ENCODE results near the gene INAVA.
"Not testable (repeated sequence)": the region's sequence is repeated elsewhere in the genome, so short reads cannot be mapped to it uniquely, and the experiment has no call there.

The INAVA gene

GRCh38 chr1:200899954-200900867 is 5.5 kb downstream of the INAVA start:
- DNase-seq = no peak

DNA sequence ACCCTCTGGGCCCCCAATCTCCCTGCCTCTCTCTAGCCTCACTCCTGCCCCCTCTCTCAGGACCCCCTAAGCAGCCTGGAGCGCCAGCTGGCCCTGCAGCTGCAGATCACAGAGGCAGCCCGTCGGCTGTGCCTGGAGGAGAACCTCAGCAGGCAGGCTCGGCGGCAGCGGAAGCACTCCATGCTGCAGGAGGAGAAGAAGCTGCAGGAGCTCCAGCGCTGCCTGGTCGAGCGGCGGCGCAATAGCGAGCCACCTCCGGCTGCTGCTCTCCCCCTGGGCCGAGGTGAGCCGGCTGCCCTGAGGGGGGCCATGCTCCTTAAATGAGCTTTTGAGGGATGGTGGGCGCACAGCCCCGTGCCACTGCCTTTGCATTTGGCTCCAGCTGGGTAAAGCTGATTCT is 6.2 kb downstream of the INAVA start:
- DNase-seq = no peak

GRCh38 chr1:200901350-200901749 is 6.7 kb downstream of the INAVA start:
- no peak for DNase-seq

DNA sequence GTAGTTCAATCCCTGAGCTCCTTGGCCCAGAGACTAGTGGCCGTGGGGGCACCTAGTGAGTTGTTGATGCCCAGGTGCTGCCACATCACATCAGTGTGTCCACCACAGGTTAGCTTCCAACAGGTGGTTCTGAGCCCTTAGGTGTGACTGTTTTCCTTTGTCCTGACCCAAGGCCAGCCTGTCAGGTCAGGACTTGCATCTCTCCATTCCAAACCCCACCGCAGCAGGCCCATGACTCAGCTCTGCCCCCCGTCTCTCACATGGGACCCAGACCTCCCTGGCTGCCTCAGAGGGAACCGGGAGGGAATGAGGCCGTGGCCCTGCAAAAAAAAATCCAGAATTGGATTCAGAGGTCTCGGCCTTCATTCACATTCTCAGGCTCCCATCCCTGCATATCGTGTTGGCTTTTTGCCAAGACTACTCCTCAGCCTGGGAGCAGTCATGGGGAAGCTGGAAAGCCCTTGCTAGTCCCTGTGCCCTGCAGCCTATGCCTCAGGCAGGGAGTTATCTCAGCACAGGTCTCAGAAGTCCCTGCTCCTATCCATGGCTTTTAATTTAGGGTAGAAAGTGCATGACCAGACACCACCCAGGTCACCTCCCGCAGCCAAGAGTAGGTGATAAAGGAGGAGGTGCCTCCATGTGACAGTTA is 7.2 kb downstream of the INAVA start:
- no peak for DNase-seq

- no peak for DNase-seq
Measured at GRCh38 chr1:200903793-200904192, 9.1 kb downstream of the INAVA start.

DNA sequence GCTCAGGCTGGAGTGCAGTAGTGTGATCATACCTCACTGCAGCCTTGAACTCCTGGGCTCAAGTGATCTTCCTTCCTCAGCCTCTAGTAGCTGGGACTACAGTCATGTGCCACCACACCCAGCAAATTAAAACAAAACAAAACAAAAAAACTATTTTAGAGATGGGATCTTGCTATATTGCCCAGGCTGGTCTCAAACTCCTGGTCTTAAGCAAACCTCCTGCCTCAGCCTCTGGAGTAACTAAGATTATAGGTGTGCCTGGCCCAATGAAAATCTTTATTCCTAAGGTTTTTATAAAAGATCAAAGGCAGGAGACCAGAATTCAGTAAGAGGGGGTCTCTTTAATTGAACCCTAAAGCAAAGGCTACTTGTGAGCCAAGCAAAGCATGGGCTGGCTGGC is 10.1 kb downstream of the INAVA start:
- no peak for DNase-seq

DNA sequence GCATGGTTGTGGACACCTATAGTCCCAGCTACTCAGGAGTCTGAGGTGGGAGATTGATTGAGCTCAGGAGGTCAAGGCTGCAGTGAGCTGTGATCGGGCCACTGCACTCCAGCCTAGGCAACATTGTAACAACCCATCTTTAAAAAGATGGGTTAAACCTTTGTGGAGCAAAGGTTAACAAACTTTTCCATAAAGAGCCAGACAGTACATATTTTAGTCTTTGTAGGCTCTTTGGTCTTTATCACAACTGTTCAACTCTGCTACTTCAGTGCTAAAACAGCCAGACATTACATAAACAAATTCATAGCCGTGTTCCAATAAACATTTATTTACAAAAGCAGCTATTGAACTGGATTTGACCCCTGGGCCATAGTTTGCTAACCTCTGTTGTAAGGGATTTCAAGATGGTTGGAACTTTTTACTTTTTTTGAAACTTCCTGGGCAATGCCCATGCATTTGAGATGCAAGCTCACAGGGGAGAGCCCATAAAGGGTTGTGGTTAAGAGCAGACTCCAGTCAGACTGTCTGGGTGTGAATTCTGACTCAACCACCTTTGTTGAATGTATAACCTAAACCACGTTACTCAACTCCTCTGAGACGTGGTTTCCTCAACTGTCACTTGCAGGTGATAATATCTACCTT is 10.8 kb downstream of the INAVA start:
- DNase-seq = peak; percentile 60

DNA sequence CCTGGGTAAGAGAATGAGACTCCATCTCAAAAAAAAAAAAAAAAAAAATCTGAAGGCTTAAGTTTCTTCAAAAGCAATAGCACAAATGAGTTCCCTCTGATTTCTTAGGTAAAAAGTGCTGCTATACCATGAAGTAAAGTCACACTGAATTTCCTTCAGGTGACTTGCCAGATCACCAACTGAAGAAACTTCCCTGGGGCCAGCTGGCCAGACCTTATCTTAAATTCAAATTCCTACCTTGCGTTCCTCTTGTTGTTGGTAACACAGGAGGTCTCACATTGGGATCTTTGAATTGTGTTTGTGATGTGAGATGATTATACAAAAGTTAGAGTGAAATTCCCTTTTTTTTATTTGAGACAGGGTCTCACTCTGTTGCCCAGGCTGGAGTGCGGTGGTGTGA is 11.8 kb downstream of the INAVA start:
- no peak for DNase-seq

- DNase-seq = peak; percentile 50
Measured at GRCh38 chr1:200907611-200908097, 13.0 kb downstream of the INAVA start.

DNA sequence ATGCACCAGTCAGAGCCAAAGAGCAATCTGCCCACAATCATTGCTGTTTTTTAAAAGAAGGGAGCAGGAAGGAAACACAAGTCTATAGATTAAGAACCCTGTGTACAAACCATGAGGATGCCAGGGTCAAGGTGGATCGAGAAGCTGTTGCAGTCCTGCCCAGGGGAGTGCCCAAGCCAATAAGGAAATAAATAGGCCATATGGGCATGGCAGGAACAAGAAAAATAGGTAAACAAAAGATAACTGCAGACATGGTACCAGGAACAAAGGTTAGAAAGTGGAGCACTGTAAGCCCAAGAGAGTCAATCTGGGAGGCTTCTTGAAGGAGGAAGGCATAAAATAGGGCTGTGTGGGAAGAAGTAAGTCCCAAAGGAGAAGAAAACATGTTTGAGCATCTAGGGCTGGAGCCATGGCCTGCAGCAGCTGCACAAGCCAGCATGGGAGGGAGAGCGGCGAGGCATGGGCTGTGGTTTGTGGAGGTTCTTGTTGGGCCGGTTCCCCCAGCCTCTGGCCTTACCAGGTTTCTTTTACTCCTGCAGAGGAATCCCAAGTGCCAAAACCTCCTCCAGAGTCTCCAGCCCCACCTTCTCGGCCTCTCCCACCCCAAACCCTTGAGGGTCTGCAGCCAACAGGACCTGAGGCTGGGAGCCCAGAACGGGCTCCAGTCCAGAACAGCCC is 13.6 kb downstream of the INAVA start:
- no peak for DNase-seq

DNA sequence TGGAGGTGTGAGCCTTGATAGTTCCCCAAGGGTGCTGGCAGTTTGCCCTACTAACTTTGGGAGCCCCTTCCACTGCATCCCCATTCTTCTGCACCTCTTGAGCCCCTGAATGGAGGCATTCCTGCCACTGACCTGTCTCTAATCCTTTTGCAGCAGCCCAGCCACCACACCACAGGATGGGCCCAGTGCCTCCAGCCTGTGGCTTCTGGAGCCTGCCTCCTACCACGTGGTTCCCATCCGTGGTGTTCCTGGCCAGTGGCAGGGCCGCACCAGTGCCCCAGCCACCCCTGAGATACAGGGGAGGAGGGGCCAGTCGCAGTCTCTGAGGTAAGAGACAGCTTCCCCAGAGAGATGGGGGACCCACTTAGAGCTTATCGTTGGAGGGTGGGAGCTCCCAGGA is 14.4 kb downstream of the INAVA start:
- no peak for DNase-seq

- DNase-seq = no peak
Measured at GRCh38 chr1:200909757-200910239, 15.1 kb downstream of the INAVA start.

- DNase-seq = no peak
Measured at GRCh38 chr1:200911361-200911760, 16.7 kb downstream of the INAVA start.

DNA sequence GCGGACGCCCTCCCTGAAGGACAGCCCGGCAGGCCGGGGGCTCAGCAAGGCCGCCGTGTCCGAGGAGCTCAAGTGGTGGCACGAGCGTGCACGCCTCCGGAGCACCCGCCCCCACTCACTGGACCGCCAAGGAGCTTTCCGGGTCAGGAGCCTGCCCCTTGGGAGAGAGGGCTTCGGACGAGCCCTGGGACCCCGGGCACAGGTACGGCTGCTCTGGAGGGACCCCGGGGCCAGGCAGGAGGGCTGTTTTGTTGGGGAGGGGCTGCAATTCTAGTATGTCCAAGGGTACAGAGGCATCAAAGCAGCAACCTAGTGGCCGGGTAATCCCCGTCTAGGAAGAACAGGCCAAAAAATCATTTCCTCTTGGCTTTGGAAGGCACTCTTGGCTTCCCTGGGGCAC is 17.2 kb downstream of the INAVA start:
- DNase-seq = not testable (repeated sequence)

GRCh38 chr1:200912737-200913407 is 18.2 kb downstream of the INAVA start:
- no peak for DNase-seq

DNA sequence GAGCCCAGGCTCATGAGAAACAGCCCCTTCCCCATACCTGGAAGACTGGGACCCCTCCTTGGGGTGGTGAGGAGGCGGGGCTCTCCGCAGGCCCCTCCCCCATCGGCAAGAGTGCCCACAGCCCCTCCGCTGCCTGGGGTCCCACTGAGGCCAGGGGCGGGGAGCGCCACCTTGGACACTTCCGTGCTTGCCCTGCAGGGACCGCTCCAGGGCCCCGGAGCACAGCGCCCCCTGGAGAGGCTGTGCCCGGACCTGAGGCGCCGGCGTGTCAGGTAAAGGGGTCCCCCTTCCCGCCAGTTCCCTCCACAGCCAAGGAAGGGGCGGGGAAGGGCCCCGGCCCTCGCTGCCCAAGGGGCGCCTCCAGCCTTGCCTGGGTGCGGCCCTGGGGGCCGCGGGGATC is 21.5 kb downstream of the INAVA start:
- DNase-seq = no peak

GRCh38 chr1:200916681-200917080 is 22.0 kb downstream of the INAVA start:
- DNase-seq = no peak

DNA sequence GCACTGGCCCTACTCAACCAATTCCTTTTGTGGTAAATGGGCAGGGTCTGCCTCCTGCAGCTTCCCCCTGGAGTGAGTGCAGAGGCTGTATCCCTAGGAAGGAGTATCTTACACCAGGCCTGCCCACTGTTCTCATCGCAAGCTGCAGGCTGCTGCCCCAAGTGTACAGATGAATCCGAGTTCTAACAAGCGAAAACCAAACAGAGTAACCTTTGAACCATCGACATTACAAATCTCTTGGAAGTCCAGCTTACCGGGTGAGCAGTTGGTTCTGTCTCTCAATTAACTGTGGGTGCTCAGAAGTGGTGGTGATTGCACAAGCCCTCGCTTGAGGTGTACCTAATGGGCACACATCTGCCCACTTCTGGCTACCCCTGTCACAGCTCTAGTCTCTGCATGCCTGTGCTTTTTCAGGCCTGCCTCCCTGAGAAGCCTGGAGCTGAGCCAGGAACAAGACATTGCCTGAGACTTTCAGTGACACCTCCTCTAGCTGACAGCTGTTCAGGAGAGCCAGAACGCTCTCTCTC is 22.7 kb downstream of the INAVA start:
- DNase-seq = no peak

- no peak for DNase-seq
Measured at GRCh38 chr1:200918006-200918405, 23.3 kb downstream of the INAVA start.

- DNase-seq = no peak
Measured at GRCh38 chr1:200919386-200919785, 24.7 kb downstream of the INAVA start.

DNA sequence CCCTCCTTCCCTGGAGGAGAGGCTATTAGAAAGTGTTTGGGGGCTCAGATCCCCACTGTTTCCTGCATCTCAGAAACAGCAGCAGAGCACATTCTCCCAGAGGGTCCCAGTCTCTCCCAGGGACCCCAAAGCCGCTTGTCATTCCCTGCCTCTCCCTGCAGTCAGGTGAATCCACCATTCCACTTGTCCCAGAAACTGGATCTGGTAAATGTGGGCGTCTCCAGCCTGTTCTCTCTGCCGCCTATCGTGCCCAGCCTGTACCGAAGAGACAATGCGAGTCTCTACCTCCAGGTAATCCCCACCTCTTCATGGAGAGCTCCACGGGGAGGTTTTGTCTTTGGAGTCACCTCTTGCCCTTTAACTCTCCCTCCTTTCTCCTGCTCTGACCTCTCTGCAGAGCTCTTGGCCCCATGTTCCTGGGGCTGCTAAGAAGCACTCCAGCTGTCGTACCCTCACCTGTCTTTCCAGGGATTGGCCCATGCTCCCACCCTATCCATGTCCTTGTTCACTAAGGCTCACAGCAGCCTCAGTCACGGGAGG is 26.9 kb downstream of the INAVA start:
- no peak for DNase-seq

GRCh38 chr1:200922406-200922805 is 27.7 kb downstream of the INAVA start:
- no peak for DNase-seq

All from NCI-H226 (cell line).